Keratinocyte (primary cell): ENCODE results near the gene IQCE. TPM values are rescaled to one million over a fixed set of nuclear protein-coding genes. Genes with fewer than 3 reads are reported as not detected.

Experiments used
- DNase-seq: peaks from one replicate; pipeline ENCODE4 v3.0.0-alpha.2; 2011; ENCODE audit warnings: low read depth, missing footprints, low spot score
- FAIRE-seq: peaks from 2 replicates; lab custom pipeline; 2011; peaks lifted over from hg19 to GRCh38; lab: Jason Lieb, UNC
- H2AFZ ChIP-seq: 2 replicates; pipeline ENCODE4 v1.6.0; 2012; ENCODE audit warnings: low read length, control low read depth, inconsistent platforms; ENCODE audit not compliant: control insufficient read depth
- H3K27ac ChIP-seq: 2 replicates; pipeline ENCODE4 v1.5.1; 2011; ENCODE audit warnings: low read length; ENCODE audit not compliant: control insufficient read depth, insufficient read depth
- H3K27me3 ChIP-seq: 3 replicates; pipeline ENCODE4 v1.6.0; 2011; ENCODE audit warnings: low read length; ENCODE audit not compliant: control insufficient read depth, insufficient read depth; ENCODE audit errors: extremely low read depth
- H3K36me3 ChIP-seq, 2 experiments: 2 replicates in 1 of 2; 3 replicates in 1 of 2; pipeline ENCODE4 v1.5.1; 2011; ENCODE audit warnings: low read length in 2 of 2, mild to moderate bottlenecking in 1 of 2; ENCODE audit not compliant: control insufficient read depth in 2 of 2, insufficient read depth in 2 of 2; ENCODE audit errors: extremely low read depth in 1 of 2
- H3K4me1 ChIP-seq: 3 replicates; pipeline ENCODE4 v1.5.1; 2011; ENCODE audit warnings: low read length; ENCODE audit not compliant: control insufficient read depth, insufficient read depth; ENCODE audit errors: extremely low read depth
- H3K4me2 ChIP-seq: 3 replicates; pipeline ENCODE4 v1.6.0; 2011; ENCODE audit warnings: low read depth, low read length; ENCODE audit not compliant: control insufficient read depth, insufficient read depth; ENCODE audit errors: extremely low read depth
- H3K4me3 ChIP-seq, 3 experiments: fragments of 200-600 bp in 1 of 3; sonication (generic) in 1 of 3; 2 replicates in 2 of 3; 3 replicates in 1 of 3; pipeline ENCODE4 v1.5.1; 2011 to 2016; ENCODE audit warnings: low read length in 3 of 3, mild to moderate bottlenecking in 3 of 3, control low read depth in 2 of 3, inconsistent platforms in 1 of 3, low read depth in 1 of 3, mixed read lengths in 1 of 3, mixed run types in 1 of 3, moderate library complexity in 1 of 3; ENCODE audit not compliant: control insufficient read depth in 2 of 3, insufficient read depth in 2 of 3; ENCODE audit errors: extremely low read depth in 1 of 3
- H3K79me2 ChIP-seq: 2 replicates; pipeline ENCODE4 v1.6.0; 2012; ENCODE audit warnings: low read length; ENCODE audit not compliant: control insufficient read depth, insufficient read depth
- H3K9ac ChIP-seq: 3 replicates; pipeline ENCODE4 v1.6.0; 2011; ENCODE audit warnings: low read length; ENCODE audit not compliant: control insufficient read depth, insufficient read depth; ENCODE audit errors: extremely low read depth
- H3K9me1 ChIP-seq: 3 replicates; pipeline ENCODE4 v1.6.0; 2011; ENCODE audit warnings: low read length; ENCODE audit not compliant: control insufficient read depth, insufficient read depth; ENCODE audit errors: extremely low read depth
- H3K9me3 ChIP-seq: 2 replicates; pipeline ENCODE4 v1.5.1; 2012; ENCODE audit warnings: low read depth, low read length; ENCODE audit not compliant: control insufficient read depth
- H4K20me1 ChIP-seq: 3 replicates; pipeline ENCODE4 v1.6.0; 2011; ENCODE audit warnings: low read length; ENCODE audit not compliant: control insufficient read depth, insufficient read depth; ENCODE audit errors: extremely low read depth
- CTCF ChIP-seq, 3 experiments: IDR thresholded peaks in 1 of 3; conservative IDR thresholded peaks in 1 of 3; optimal IDR thresholded peaks in 1 of 3; 2 replicates in 2 of 3; 3 replicates in 1 of 3; pipeline versions ENCODE3 to v1.5.1; 2011; ENCODE audit warnings: low read length in 3 of 3, mild to moderate bottlenecking in 3 of 3, moderate library complexity in 2 of 3, control low read depth in 1 of 3, inconsistent platforms in 1 of 3; ENCODE audit not compliant: insufficient read depth in 2 of 3; ENCODE audit errors: extremely low read depth in 1 of 3
- EZH2 ChIP-seq: IDR thresholded peaks from one replicate; pipeline ENCODE4 v1.6.1; 2012; ENCODE audit warnings: inconsistent platforms, mild to moderate bottlenecking, low read length, moderate library complexity
- dilution Hi-C: fragments of 300-500 bp; cut with MboI; formaldehyde crosslinking; loops from one replicate; pipeline ENCODE4 v1.7.0; 2020; ENCODE audit warnings: low sequenced_read_pairs; ENCODE audit not compliant: extremely low pct_ligation_motif_present
- polyA plus RNA-seq, 5 experiments: library from polyadenylated mRNA; depleted of rRNA in 3 of 5; stranded (reverse) in 3 of 5; stranded (forward) in 1 of 5; unstranded in 1 of 5; fragments of >200 nt; gene quantifications; 1 replicate in 1 of 5; 2 replicates in 3 of 5; 3 replicates in 1 of 5; pipeline versions ENCODE4 v1.2.1 to v1.2.3, GENCODE V29; 2011 to 2012; ENCODE audit warnings: missing spikeins in 2 of 5, low read depth in 1 of 5, low replicate concordance in 1 of 5

IQCE gene
- polyA plus RNA-seq, 1 donor (not counting 4 experiments of a cell fraction or from before 2014, with no cell fraction given), result 5.2 TPM

GRCh38 chr7:2510130-2510776 lies 48.5 kb upstream of the IQCE start:
- Histone ChIP-seq H3K36me3 (no peaks in the 10 kb centered on the region), H3K79me2 (no peaks in the 10 kb centered on the region), H3K9ac (no peak overlapping the region), H3K27ac (no peak overlapping the region), H3K9me3 (no peaks in the 10 kb centered on the region), H3K4me1 (peaks cover 22% of the 10 kb centered on the region), H3K27me3 (peaks cover 11% of the 10 kb centered on the region), H3K4me3 (no peak overlapping the region), H2AFZ (no peak overlapping the region), H4K20me1 (no peaks in the 10 kb centered on the region), H3K9me1 (no peaks in the 10 kb centered on the region), H3K4me2 (no peak overlapping the region)
- dilution Hi-C loops, result no loop called here
- TF ChIP-seq EZH2 (no peak), CTCF (optimal IDR thresholded peaks at IDR 0.05 in 1 of 3, IDR thresholded peaks at IDR 0.05 in 1 of 3, conservative IDR thresholded peaks at IDR 0.05 in 1 of 3; ENCODE audit: extremely low read depth in 1 of 3, insufficient read depth in 2 of 3, low read length in 3 of 3) (no peak)
- FAIRE-seq (no peak), DNase-seq (no peak)

GRCh38 chr7:2510909-2511768 lies 47.6 kb upstream of the IQCE start:
- H3K27me3 ChIP-seq, result peaks cover 10% of the 10 kb centered on the region

More at GRCh38 chr7:2510909-2511768, 47.6 kb upstream of the IQCE start:
- dilution Hi-C loops, result no loop called here
- FAIRE-seq, result no peak
- no peaks in the 10 kb centered on the region for H3K79me2 ChIP-seq
- DNase-seq, result no peak
- H3K9ac ChIP-seq, result no peak overlapping the region
- no peak overlapping the region for H3K27ac ChIP-seq
- H3K4me2 ChIP-seq, result no peak overlapping the region
- H3K36me3 ChIP-seq, result no peaks in the 10 kb centered on the region
- no peaks in the 10 kb centered on the region for H3K9me1 ChIP-seq
- TF ChIP-seq CTCF (optimal IDR thresholded peaks at IDR 0.05 in 1 of 3, IDR thresholded peaks at IDR 0.05 in 1 of 3, conservative IDR thresholded peaks at IDR 0.05 in 1 of 3; ENCODE audit: extremely low read depth in 1 of 3, insufficient read depth in 2 of 3, low read length in 3 of 3) (no peak), EZH2 (no peak)
- no peak overlapping the region for H2AFZ ChIP-seq
- H3K4me3 ChIP-seq, result no peak overlapping the region
- H3K9me3 ChIP-seq, result no peaks in the 10 kb centered on the region
- no peaks in the 10 kb centered on the region for H4K20me1 ChIP-seq
- H3K4me1 ChIP-seq, result peaks cover 22% of the 10 kb centered on the region
